Keratinocyte (primary cell): Measurements from ENCODE around the gene STRN. TPM values are rescaled to one million over a fixed set of nuclear protein-coding genes. Genes with fewer than 3 reads are reported as not detected.

Experiments
- DNase-seq: peaks from one replicate; pipeline ENCODE4 v3.0.0-alpha.2; 2011; ENCODE audit warnings: low read depth, missing footprints, low spot score
- FAIRE-seq: peaks from 2 replicates; lab custom pipeline; 2011; peaks lifted over from hg19 to GRCh38; lab: Jason Lieb, UNC
- H2AFZ ChIP-seq: 2 replicates; pipeline ENCODE4 v1.6.0; 2012; ENCODE audit warnings: low read length, control low read depth, inconsistent platforms; ENCODE audit not compliant: control insufficient read depth
- H3K27ac ChIP-seq: 2 replicates; pipeline ENCODE4 v1.5.1; 2011; ENCODE audit warnings: low read length; ENCODE audit not compliant: control insufficient read depth, insufficient read depth
- H3K27me3 ChIP-seq: 3 replicates; pipeline ENCODE4 v1.6.0; 2011; ENCODE audit warnings: low read length; ENCODE audit not compliant: control insufficient read depth, insufficient read depth; ENCODE audit errors: extremely low read depth
- H3K36me3 ChIP-seq, 2 experiments: 2 replicates in 1 of 2; 3 replicates in 1 of 2; pipeline ENCODE4 v1.5.1; 2011; ENCODE audit warnings: low read length in 2 of 2, mild to moderate bottlenecking in 1 of 2; ENCODE audit not compliant: control insufficient read depth in 2 of 2, insufficient read depth in 2 of 2; ENCODE audit errors: extremely low read depth in 1 of 2
- H3K4me1 ChIP-seq: 3 replicates; pipeline ENCODE4 v1.5.1; 2011; ENCODE audit warnings: low read length; ENCODE audit not compliant: control insufficient read depth, insufficient read depth; ENCODE audit errors: extremely low read depth
- H3K4me2 ChIP-seq: 3 replicates; pipeline ENCODE4 v1.6.0; 2011; ENCODE audit warnings: low read depth, low read length; ENCODE audit not compliant: control insufficient read depth, insufficient read depth; ENCODE audit errors: extremely low read depth
- H3K4me3 ChIP-seq, 3 experiments: fragments of 200-600 bp in 1 of 3; sonication (generic) in 1 of 3; 2 replicates in 2 of 3; 3 replicates in 1 of 3; pipeline ENCODE4 v1.5.1; 2011 to 2016; ENCODE audit warnings: low read length in 3 of 3, mild to moderate bottlenecking in 3 of 3, control low read depth in 2 of 3, inconsistent platforms in 1 of 3, low read depth in 1 of 3, mixed read lengths in 1 of 3, mixed run types in 1 of 3, moderate library complexity in 1 of 3; ENCODE audit not compliant: control insufficient read depth in 2 of 3, insufficient read depth in 2 of 3; ENCODE audit errors: extremely low read depth in 1 of 3
- H3K79me2 ChIP-seq: 2 replicates; pipeline ENCODE4 v1.6.0; 2012; ENCODE audit warnings: low read length; ENCODE audit not compliant: control insufficient read depth, insufficient read depth
- H3K9ac ChIP-seq: 3 replicates; pipeline ENCODE4 v1.6.0; 2011; ENCODE audit warnings: low read length; ENCODE audit not compliant: control insufficient read depth, insufficient read depth; ENCODE audit errors: extremely low read depth
- H3K9me1 ChIP-seq: 3 replicates; pipeline ENCODE4 v1.6.0; 2011; ENCODE audit warnings: low read length; ENCODE audit not compliant: control insufficient read depth, insufficient read depth; ENCODE audit errors: extremely low read depth
- H3K9me3 ChIP-seq: 2 replicates; pipeline ENCODE4 v1.5.1; 2012; ENCODE audit warnings: low read depth, low read length; ENCODE audit not compliant: control insufficient read depth
- H4K20me1 ChIP-seq: 3 replicates; pipeline ENCODE4 v1.6.0; 2011; ENCODE audit warnings: low read length; ENCODE audit not compliant: control insufficient read depth, insufficient read depth; ENCODE audit errors: extremely low read depth
- EZH2 ChIP-seq: IDR thresholded peaks from one replicate; pipeline ENCODE4 v1.6.1; 2012; ENCODE audit warnings: inconsistent platforms, mild to moderate bottlenecking, low read length, moderate library complexity
- dilution Hi-C: fragments of 300-500 bp; cut with MboI; formaldehyde crosslinking; loops from one replicate; pipeline ENCODE4 v1.7.0; 2020; ENCODE audit warnings: low sequenced_read_pairs; ENCODE audit not compliant: extremely low pct_ligation_motif_present
- polyA plus RNA-seq, 5 experiments: library from polyadenylated mRNA; depleted of rRNA in 3 of 5; stranded (reverse) in 3 of 5; stranded (forward) in 1 of 5; unstranded in 1 of 5; fragments of >200 nt; gene quantifications; 1 replicate in 1 of 5; 2 replicates in 3 of 5; 3 replicates in 1 of 5; pipeline versions ENCODE4 v1.2.1 to v1.2.3, GENCODE V29; 2011 to 2012; ENCODE audit warnings: missing spikeins in 2 of 5, low read depth in 1 of 5, low replicate concordance in 1 of 5
- TF ChIP-seq, protein P1 (sequence below), 3 experiments: IDR thresholded peaks in 1 of 3; conservative IDR thresholded peaks in 1 of 3; optimal IDR thresholded peaks in 1 of 3; 2 replicates in 2 of 3; 3 replicates in 1 of 3; pipeline versions ENCODE3 to v1.5.1; 2011; ENCODE audit warnings: low read length in 3 of 3, mild to moderate bottlenecking in 3 of 3, moderate library complexity in 2 of 3, control low read depth in 1 of 3, inconsistent platforms in 1 of 3; ENCODE audit not compliant: insufficient read depth in 2 of 3; ENCODE audit errors: extremely low read depth in 1 of 3

The STRN gene
- polyA plus RNA-seq, 1 donor (not counting 4 experiments of a cell fraction or from before 2014, with no cell fraction given): 29.3 TPM

DNA sequence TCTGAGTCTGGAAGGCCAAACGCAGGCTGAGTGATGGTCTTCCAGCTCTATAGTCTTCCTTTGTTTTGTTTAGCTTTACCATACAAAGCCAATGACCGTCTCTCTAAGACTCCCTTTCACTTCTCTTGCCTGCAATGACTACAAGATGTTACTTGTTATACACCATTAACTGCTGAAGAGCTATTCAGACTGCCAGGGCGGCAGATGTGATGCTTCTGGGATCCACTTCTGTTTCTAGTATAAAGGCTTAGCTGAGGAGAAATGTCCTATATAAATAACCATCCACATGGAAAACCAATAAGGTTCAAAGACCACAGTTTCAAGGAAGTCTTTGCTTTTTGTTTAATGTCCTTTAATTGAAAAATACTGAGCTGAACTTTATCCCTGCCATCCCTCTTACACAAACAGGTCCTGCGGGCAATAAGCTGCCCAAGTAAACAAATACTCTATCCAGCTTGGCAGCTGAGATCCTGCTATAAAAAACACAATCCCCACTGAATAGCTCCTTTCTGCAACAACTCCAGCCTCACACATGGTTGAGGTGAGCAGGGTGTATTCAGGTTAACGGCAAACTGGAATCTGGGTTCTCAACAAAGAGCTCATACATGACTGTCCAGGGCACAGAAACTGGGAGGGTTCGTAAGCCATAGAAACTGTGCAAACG, 145.3 kb downstream of the STRN start:
- H3K36me3 ChIP-seq: no peaks in the 10 kb centered on the region
- TF ChIP-seq, protein P1, sequence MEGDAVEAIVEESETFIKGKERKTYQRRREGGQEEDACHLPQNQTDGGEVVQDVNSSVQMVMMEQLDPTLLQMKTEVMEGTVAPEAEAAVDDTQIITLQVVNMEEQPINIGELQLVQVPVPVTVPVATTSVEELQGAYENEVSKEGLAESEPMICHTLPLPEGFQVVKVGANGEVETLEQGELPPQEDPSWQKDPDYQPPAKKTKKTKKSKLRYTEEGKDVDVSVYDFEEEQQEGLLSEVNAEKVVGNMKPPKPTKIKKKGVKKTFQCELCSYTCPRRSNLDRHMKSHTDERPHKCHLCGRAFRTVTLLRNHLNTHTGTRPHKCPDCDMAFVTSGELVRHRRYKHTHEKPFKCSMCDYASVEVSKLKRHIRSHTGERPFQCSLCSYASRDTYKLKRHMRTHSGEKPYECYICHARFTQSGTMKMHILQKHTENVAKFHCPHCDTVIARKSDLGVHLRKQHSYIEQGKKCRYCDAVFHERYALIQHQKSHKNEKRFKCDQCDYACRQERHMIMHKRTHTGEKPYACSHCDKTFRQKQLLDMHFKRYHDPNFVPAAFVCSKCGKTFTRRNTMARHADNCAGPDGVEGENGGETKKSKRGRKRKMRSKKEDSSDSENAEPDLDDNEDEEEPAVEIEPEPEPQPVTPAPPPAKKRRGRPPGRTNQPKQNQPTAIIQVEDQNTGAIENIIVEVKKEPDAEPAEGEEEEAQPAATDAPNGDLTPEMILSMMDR (optimal IDR thresholded peaks at IDR 0.05 in 1 of 3, IDR thresholded peaks at IDR 0.05 in 1 of 3, conservative IDR thresholded peaks at IDR 0.05 in 1 of 3; ENCODE audit: extremely low read depth in 1 of 3, insufficient read depth in 2 of 3, low read length in 3 of 3): no peak
- no peak for TF ChIP-seq EZH2
- dilution Hi-C loops: no loop called here
- no peak overlapping the region for H3K4me2 ChIP-seq
- no peaks in the 10 kb centered on the region for H4K20me1 ChIP-seq
- no peak overlapping the region for H2AFZ ChIP-seq
- no peaks in the 10 kb centered on the region for H3K27me3 ChIP-seq
- H3K9me1 ChIP-seq: no peaks in the 10 kb centered on the region
- no peak overlapping the region for H3K27ac ChIP-seq
- no peaks in the 10 kb centered on the region for H3K79me2 ChIP-seq
- H3K9ac ChIP-seq: no peak overlapping the region
- DNase-seq (no peak), FAIRE-seq (no peak)
- no peaks in the 10 kb centered on the region for H3K4me1 ChIP-seq
- no peaks in the 10 kb centered on the region for H3K9me3 ChIP-seq
- H3K4me3 ChIP-seq: no peak overlapping the region

DNA sequence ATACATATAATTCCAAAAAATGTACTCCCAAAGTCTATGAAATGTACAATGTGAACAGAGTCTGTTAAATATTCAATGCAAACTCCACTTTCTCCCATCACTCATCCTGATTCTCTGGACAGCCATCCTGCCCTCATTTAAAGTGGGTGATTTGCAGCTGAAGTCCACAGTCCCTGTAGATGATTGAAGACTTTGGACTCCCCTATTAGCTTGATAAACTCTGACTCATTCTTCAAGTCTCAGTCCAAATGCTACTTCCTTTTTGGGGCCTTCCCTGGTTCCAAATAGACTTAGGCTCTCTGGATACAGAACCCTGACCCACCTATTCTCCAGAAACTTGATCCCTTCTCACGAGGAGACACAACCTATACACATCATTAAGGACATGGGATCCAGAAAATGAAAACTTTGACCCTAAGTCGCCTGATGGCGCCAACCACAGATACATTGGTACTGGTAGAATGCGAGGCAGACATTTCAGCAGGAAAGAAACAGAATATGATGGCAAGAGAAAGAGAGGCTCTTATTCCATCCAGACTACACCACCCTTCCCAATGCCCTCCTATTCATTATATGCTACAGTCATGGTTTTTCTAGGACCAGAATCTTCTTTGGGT, 147.1 kb downstream of the STRN start:
- FAIRE-seq: no peak

More for the DNA sequence above, 147.1 kb downstream of the STRN start:
- Histone ChIP-seq H3K27ac (no peak overlapping the region), H2AFZ (no peak overlapping the region), H3K9me1 (no peaks in the 10 kb centered on the region), H3K4me3 (no peak overlapping the region), H3K9ac (no peak overlapping the region), H3K4me1 (no peaks in the 10 kb centered on the region), H3K27me3 (no peaks in the 10 kb centered on the region), H3K36me3 (no peaks in the 10 kb centered on the region), H3K79me2 (no peaks in the 10 kb centered on the region), H3K9me3 (no peaks in the 10 kb centered on the region), H3K4me2 (no peak overlapping the region), H4K20me1 (no peaks in the 10 kb centered on the region)
- dilution Hi-C loops: no loop called here
- no peak for DNase-seq
- no peak for TF ChIP-seq EZH2
- TF ChIP-seq, protein P1 (optimal IDR thresholded peaks at IDR 0.05 in 1 of 3, IDR thresholded peaks at IDR 0.05 in 1 of 3, conservative IDR thresholded peaks at IDR 0.05 in 1 of 3; ENCODE audit: extremely low read depth in 1 of 3, insufficient read depth in 2 of 3, low read length in 3 of 3): no peak
